ENCODE results near the gene RBM33.

RBM33 gene

GRCh38 chr7:155778349-155778748 is 133.9 kb downstream of the RBM33 start:
- DNase-seq = no peak

GRCh38 chr7:155780884-155781283 is 136.4 kb downstream of the RBM33 start:
- DNase-seq = no peak

- DNase-seq = no peak
Observed at GRCh38 chr7:155781433-155781832, 137.0 kb downstream of the RBM33 start.

- DNase-seq = no peak
Observed at GRCh38 chr7:155782466-155782865, 138.0 kb downstream of the RBM33 start.

GRCh38 chr7:155785536-155785935 is 141.1 kb downstream of the RBM33 start:
- no peak for DNase-seq

- DNase-seq = no peak
Observed at GRCh38 chr7:155786491-155786890, 142.0 kb downstream of the RBM33 start.

GRCh38 chr7:155787171-155787851 is 142.8 kb downstream of the RBM33 start:
- no peak for DNase-seq

- DNase-seq = no peak
Observed at GRCh38 chr7:155788616-155789000, 144.1 kb downstream of the RBM33 start.

GRCh38 chr7:155789001-155789725 is 144.7 kb downstream of the RBM33 start:
- no peak for DNase-seq

- no peak for DNase-seq
Observed at GRCh38 chr7:155790666-155791065, 146.2 kb downstream of the RBM33 start.

- no peak for DNase-seq
Observed at GRCh38 chr7:155791214-155791737, 146.8 kb downstream of the RBM33 start.

GRCh38 chr7:155791836-155792235 is 147.4 kb downstream of the RBM33 start:
- DNase-seq = no peak

GRCh38 chr7:155792315-155792960 is 148.0 kb downstream of the RBM33 start:
- no peak for DNase-seq

GRCh38 chr7:155792999-155793560 is 148.6 kb downstream of the RBM33 start:
- no peak for DNase-seq

- DNase-seq = no peak
Observed at GRCh38 chr7:155793720-155794119, 149.3 kb downstream of the RBM33 start.

- no peak for DNase-seq
Observed at GRCh38 chr7:155794196-155794595, 149.7 kb downstream of the RBM33 start.

GRCh38 chr7:155795401-155795800 is 150.9 kb downstream of the RBM33 start:
- DNase-seq = no peak

- no peak for DNase-seq
Observed at GRCh38 chr7:155795951-155796350, 151.5 kb downstream of the RBM33 start.

GRCh38 chr7:155796381-155797261 is 152.2 kb downstream of the RBM33 start:
- peak; percentile 88 for DNase-seq

GRCh38 chr7:155797262-155798250 is 153.1 kb downstream of the RBM33 start:
- DNase-seq = no peak
